Tibial artery (tissue), 4 donors: ENCODE results near the gene CXCL16.

Experiments
- DNase-seq, 2 donors: peaks; one replicate each; pipeline ENCODE4 v3.0.0-alpha.2; 2019
- H3K27ac ChIP-seq, 2 donors: fragments of 200-600 bp; sonication (generic) in 1 of 2; 1 replicate in 1 of 2; 2 replicates in 1 of 2; pipeline ENCODE4 v1.5.1; 2018 to 2019; ENCODE audit warnings: mild to moderate bottlenecking in 1 of 2
- H3K27me3 ChIP-seq, 2 donors: fragments of 200-600 bp; sonication (generic) in 1 of 2; one replicate each; pipeline versions ENCODE4 v1.5.1 to v1.6.0; 2016 to 2019
- H3K36me3 ChIP-seq, 3 donors: fragments of 200-600 bp; sonication (generic) in 2 of 3; one replicate each; pipeline ENCODE4 v1.5.1; 2016 to 2019; ENCODE audit warnings: mild to moderate bottlenecking in 2 of 3
- H3K4me1 ChIP-seq, 4 donors: fragments of 200-600 bp; sonication (generic) in 2 of 4; 1 replicate in 3 of 4; 2 replicates in 1 of 4; pipeline ENCODE4 v1.5.1; 2016 to 2019
- H3K4me3 ChIP-seq, 2 donors: fragments of 200-600 bp; sonication (generic) in 1 of 2; 1 replicate in 1 of 2; 2 replicates in 1 of 2; pipeline ENCODE4 v1.5.1; 2018 to 2019; ENCODE audit warnings: mild to moderate bottlenecking in 2 of 2
- H3K9me3 ChIP-seq, 3 donors: fragments of 200-600 bp; sonication (generic) in 1 of 3; one replicate each; pipeline ENCODE4 v1.5.1; 2016 to 2019
- CTCF ChIP-seq, 2 experiments: fragments of 200-600 bp in 1 of 2; fragments of 450-650 bp in 1 of 2; IDR thresholded peaks; one replicate each; pipeline ENCODE4 v1.5.1; 2017 to 2019; ENCODE audit warnings: antibody characterized with exemption in 2 of 2, mild to moderate bottlenecking in 1 of 2, moderate library complexity in 1 of 2
- intact Hi-C: fragments of 100-400 bp; cut with DNase I; formaldehyde crosslinking; loops from one replicate; pipeline ENCODE4 v1.15.0; 2023; ENCODE audit warnings: low total_unique reads

The CXCL16 gene

GRCh38 chr17:4766201-4766600, 26.5 kb upstream of the CXCL16 start:
- H3K4me1 ChIP-seq: no peaks in the 10 kb centered on the region
- no peaks in the 10 kb centered on the region for H3K36me3 ChIP-seq
- H3K27me3 ChIP-seq: peaks cover 0 to 7% of the 10 kb centered on the region in 2 donors
- no peak overlapping the region for H3K4me3 ChIP-seq
- TF ChIP-seq CTCF (IDR thresholded peaks at IDR 0.05): no peak
- no peak overlapping the region for H3K27ac ChIP-seq
- no peak for DNase-seq
- intact Hi-C loops: no loop called here
- H3K9me3 ChIP-seq: no peaks in the 10 kb centered on the region

GRCh38 chr17:4764595-4764994, 24.9 kb upstream of the CXCL16 start:
- Histone ChIP-seq H3K4me3 (no peak overlapping the region), H3K36me3 (no peaks in the 10 kb centered on the region), H3K27ac (no peak overlapping the region), H3K4me1 (no peaks in the 10 kb centered on the region), H3K27me3 (peaks cover 0 to 10% of the 10 kb centered on the region in 2 donors), H3K9me3 (no peaks in the 10 kb centered on the region)
- no peak for DNase-seq
- no peak for TF ChIP-seq CTCF (IDR thresholded peaks at IDR 0.05)
- intact Hi-C loops: no loop called here

- H3K4me1 ChIP-seq: no peaks in the 10 kb centered on the region
- H3K27ac ChIP-seq: no peak overlapping the region
- TF ChIP-seq CTCF (IDR thresholded peaks at IDR 0.05): no peak
- no peaks in the 10 kb centered on the region for H3K9me3 ChIP-seq
- DNase-seq: no peak
- no peak overlapping the region for H3K4me3 ChIP-seq
- H3K27me3 ChIP-seq: peaks cover 0 to 25% of the 10 kb centered on the region in 2 donors
- no peaks in the 10 kb centered on the region for H3K36me3 ChIP-seq
- intact Hi-C loops: no loop called here
Observed at GRCh38 chr17:4759776-4760236, 20.1 kb upstream of the CXCL16 start.

GRCh38 chr17:4753392-4753791, 13.7 kb upstream of the CXCL16 start:
- intact Hi-C loops: no loop called here
- H3K9me3 ChIP-seq: no peaks in the 10 kb centered on the region
- no peak for DNase-seq
- no peak overlapping the region for H3K4me3 ChIP-seq
- H3K27ac ChIP-seq: no peak overlapping the region
- no peak for TF ChIP-seq CTCF (IDR thresholded peaks at IDR 0.05)
- H3K27me3 ChIP-seq: peaks cover 3 to 56% of the 10 kb centered on the region in 2 donors
- H3K4me1 ChIP-seq: no peaks in the 10 kb centered on the region
- H3K36me3 ChIP-seq: no peaks in the 10 kb centered on the region

- H3K4me3 ChIP-seq: no peak overlapping the region
- peaks cover 3 to 51% of the 10 kb centered on the region in 2 donors for H3K27me3 ChIP-seq
- H3K27ac ChIP-seq: no peak overlapping the region
- intact Hi-C loops: no loop called here
- no peaks in the 10 kb centered on the region for H3K36me3 ChIP-seq
- no peak for DNase-seq
- no peak for TF ChIP-seq CTCF (IDR thresholded peaks at IDR 0.05)
- no peaks in the 10 kb centered on the region for H3K4me1 ChIP-seq
- H3K9me3 ChIP-seq: no peaks in the 10 kb centered on the region
Observed at GRCh38 chr17:4751932-4752331, 12.2 kb upstream of the CXCL16 start.

- no peak for TF ChIP-seq CTCF (IDR thresholded peaks at IDR 0.05)
- peaks cover 0 to 2% (median under 1%) of the 10 kb centered on the region in 4 donors for H3K4me1 ChIP-seq
- H3K27me3 ChIP-seq: peaks cover 3 to 62% of the 10 kb centered on the region in 2 donors
- H3K4me3 ChIP-seq: no peak overlapping the region
- H3K9me3 ChIP-seq: no peaks in the 10 kb centered on the region
- no peaks in the 10 kb centered on the region for H3K36me3 ChIP-seq
- H3K27ac ChIP-seq: no peak overlapping the region
- DNase-seq: no peak
- intact Hi-C loops: no loop called here
Observed at GRCh38 chr17:4750606-4751005, 10.9 kb upstream of the CXCL16 start.
